Neural cell (in vitro differentiated cells): ENCODE results near the gene CDH8. TPM values are rescaled to one million over a fixed set of nuclear protein-coding genes. Genes with fewer than 3 reads are reported as not detected.

Experiments
- H2AFZ ChIP-seq: fragments of 200-600, 300-800 bp; sonication (generic), shearing (Covaris generic); 2 replicates; pipeline ENCODE4 v1.6.0; 2014; ENCODE audit warnings: low read depth, mild to moderate bottlenecking, antibody characterized with exemption, low read length, moderate library complexity
- H3F3A ChIP-seq: fragments of 200-600 bp; shearing (Covaris generic); 2 replicates; pipeline ENCODE4 v1.6.1; 2016; ENCODE audit warnings: mild to moderate bottlenecking, moderate library complexity, mixed read lengths, antibody characterized with exemption, low read length; ENCODE audit not compliant: insufficient read depth, poor library complexity, severe bottlenecking
- H3K27ac ChIP-seq: fragments of 200-600, 300-800 bp; sonication (generic), shearing (Covaris generic); 2 replicates; pipeline ENCODE4 v1.5.1; 2014; ENCODE audit warnings: mild to moderate bottlenecking, low read length, moderate library complexity
- H3K27me3 ChIP-seq: fragments of 300-800, 200-600 bp; sonication (generic), shearing (Covaris generic); 2 replicates; pipeline ENCODE4 v1.6.0; 2014; ENCODE audit warnings: mild to moderate bottlenecking, low read depth, low read length, moderate library complexity; ENCODE audit not compliant: insufficient read depth
- H3K36me3 ChIP-seq: fragments of 300-800, 200-600 bp; sonication (generic), shearing (Covaris generic); 2 replicates; pipeline ENCODE4 v1.5.1; 2014; ENCODE audit warnings: mild to moderate bottlenecking, antibody characterized with exemption, low read length, moderate library complexity; ENCODE audit not compliant: insufficient read depth
- H3K4me2 ChIP-seq: fragments of 300-800, 200-600 bp; sonication (generic), shearing (Covaris generic); 2 replicates; pipeline ENCODE4 v1.6.0; 2014; ENCODE audit warnings: mild to moderate bottlenecking, low read length
- H3K4me3 ChIP-seq: fragments of 300-800, 200-600 bp; sonication (generic), shearing (Covaris generic); 2 replicates; pipeline ENCODE4 v1.5.1; 2014; ENCODE audit warnings: mild to moderate bottlenecking, low read length, moderate library complexity
- H3K79me2 ChIP-seq: fragments of 200-600 bp; shearing (Covaris generic); replicated peaks from 2 replicates; pipeline ENCODE4 v1.6.0; 2014; ENCODE audit warnings: mild to moderate bottlenecking, low read length, moderate library complexity; ENCODE audit not compliant: insufficient read depth
- H3K9ac ChIP-seq: fragments of 300-800, 200-600 bp; sonication (generic), shearing (Covaris generic); 2 replicates; pipeline ENCODE4 v1.6.1; 2016; ENCODE audit warnings: mild to moderate bottlenecking, low read length, mixed read lengths
- H3K9me2 ChIP-seq: fragments of 200-600 bp; shearing (Covaris generic); 2 replicates; pipeline ENCODE4 v1.6.1; 2016; ENCODE audit warnings: mild to moderate bottlenecking, low read length, mixed read lengths; ENCODE audit not compliant: insufficient read depth
- H3K9me3 ChIP-seq: fragments of 200-600, 300-800 bp; sonication (generic), shearing (Covaris generic); 2 replicates; pipeline ENCODE4 v1.6.1; 2016; ENCODE audit warnings: mild to moderate bottlenecking, mixed run types, low read length, moderate library complexity, mixed read lengths
- H4K20me1 ChIP-seq: fragments of 200-600 bp; shearing (Covaris generic); 2 replicates; pipeline ENCODE4 v1.6.1; 2016; ENCODE audit warnings: mild to moderate bottlenecking, mixed run types; ENCODE audit not compliant: insufficient read depth
- CTCF ChIP-seq: fragments of 450-650 bp; IDR thresholded peaks from 2 replicates; pipeline ENCODE4 v1.5.1; 2014; ENCODE audit warnings: antibody characterized with exemption, mild to moderate bottlenecking, moderate library complexity; ENCODE audit not compliant: poor library complexity, severe bottlenecking
- EP300 ChIP-seq: fragments of 450-650 bp; conservative IDR thresholded peaks from 2 replicates; pipeline ENCODE4 v1.6.1; 2014; ENCODE audit warnings: antibody characterized with exemption, mild to moderate bottlenecking, moderate library complexity; ENCODE audit not compliant: poor library complexity, severe bottlenecking
- EZH2 ChIP-seq: fragments of 200-600, 300-800 bp; shearing (Covaris generic), sonication (generic); IDR thresholded peaks from 2 replicates; pipeline ENCODE4 v1.6.1; 2014; ENCODE audit warnings: antibody characterized with exemption, low read length, borderline replicate concordance, mild to moderate bottlenecking; ENCODE audit not compliant: insufficient read depth, poor library complexity, severe bottlenecking
- MXI1 ChIP-seq: fragments of 450-650 bp; conservative IDR thresholded peaks from 2 replicates; pipeline ENCODE4 v1.6.1; 2014; ENCODE audit warnings: antibody characterized with exemption, mild to moderate bottlenecking; ENCODE audit not compliant: poor library complexity, severe bottlenecking
- POLR2AphosphoS5 ChIP-seq: IDR thresholded peaks from 2 replicates; pipeline ENCODE4 v1.6.1; 2012
- RAD21 ChIP-seq: fragments of 450-650 bp; conservative IDR thresholded peaks from 2 replicates; pipeline ENCODE4 v1.6.1; 2014; ENCODE audit warnings: antibody characterized with exemption, mild to moderate bottlenecking, moderate library complexity
- REST ChIP-seq: IDR thresholded peaks from 2 replicates; pipeline ENCODE4 v1.6.1; 2012; ENCODE audit warnings: borderline replicate concordance
- SMC3 ChIP-seq: fragments of 450-650 bp; conservative IDR thresholded peaks from 2 replicates; pipeline ENCODE4 v1.6.1; 2014; ENCODE audit warnings: antibody characterized with exemption, mild to moderate bottlenecking, moderate library complexity; ENCODE audit not compliant: poor library complexity
- TAF1 ChIP-seq: IDR thresholded peaks from 2 replicates; pipeline ENCODE4 v1.6.1; 2012; ENCODE audit warnings: low read depth
- polyA plus RNA-seq: library from polyadenylated mRNA; depleted of rRNA; stranded (reverse); fragments of >200 nt; gene quantifications from 2 replicates; pipeline ENCODE4 v1.2.3, GENCODE V29; 2014

CDH8 gene
- polyA plus RNA-seq, 1 donor from 2014 or later, result 5.0 TPM

GRCh38 chr16:61763991-61764390, 272.2 kb downstream of the CDH8 start:
- H3K36me3 ChIP-seq, result no peaks in the 10 kb centered on the region
- H3K79me2 ChIP-seq, result no peaks in the 10 kb centered on the region
- no peaks in the 10 kb centered on the region for H3K9me3 ChIP-seq
- H3K4me2 ChIP-seq, result no peak overlapping the region
- H3K27ac ChIP-seq, result no peak overlapping the region
- no peak overlapping the region for H3K4me3 ChIP-seq
- no peaks in the 10 kb centered on the region for H4K20me1 ChIP-seq
- H2AFZ ChIP-seq, result no peak overlapping the region
- H3K9me2 ChIP-seq, result no peaks in the 10 kb centered on the region
- TF ChIP-seq POLR2AphosphoS5 (no peak), EZH2 (no peak), EP300 (no peak), CTCF (no peak), MXI1 (no peak), TAF1 (no peak), SMC3 (no peak), REST (no peak), RAD21 (no peak)
- no peaks in the 10 kb centered on the region for H3F3A ChIP-seq
- H3K9ac ChIP-seq, result no peak overlapping the region
- H3K27me3 ChIP-seq, result no peaks in the 10 kb centered on the region

- Histone ChIP-seq H3K27ac (no peak overlapping the region), H3K9me2 (no peaks in the 10 kb centered on the region), H3F3A (no peaks in the 10 kb centered on the region), H3K9me3 (no peaks in the 10 kb centered on the region), H3K36me3 (no peaks in the 10 kb centered on the region), H3K9ac (no peak overlapping the region), H2AFZ (no peak overlapping the region), H3K27me3 (no peaks in the 10 kb centered on the region), H4K20me1 (no peaks in the 10 kb centered on the region), H3K4me2 (no peak overlapping the region), H3K79me2 (no peaks in the 10 kb centered on the region), H3K4me3 (no peak overlapping the region)
- no peak for TF ChIP-seq POLR2AphosphoS5
- no peak for TF ChIP-seq REST
- TF ChIP-seq MXI1, result no peak
- TF ChIP-seq SMC3, result no peak
- TF ChIP-seq RAD21, result no peak
- TF ChIP-seq EP300, result no peak
- no peak for TF ChIP-seq EZH2
- TF ChIP-seq TAF1, result no peak
- TF ChIP-seq CTCF, result no peak
Observed at GRCh38 chr16:61763013-61763412, 273.2 kb downstream of the CDH8 start.
